T-helper 9 cell (primary cell): ENCODE results near the gene TAS1R2.

Experiments used
- DNase-seq: peaks from one replicate; pipeline ENCODE4 v3.0.0-alpha.2; 2020

TAS1R2 gene

DNA sequence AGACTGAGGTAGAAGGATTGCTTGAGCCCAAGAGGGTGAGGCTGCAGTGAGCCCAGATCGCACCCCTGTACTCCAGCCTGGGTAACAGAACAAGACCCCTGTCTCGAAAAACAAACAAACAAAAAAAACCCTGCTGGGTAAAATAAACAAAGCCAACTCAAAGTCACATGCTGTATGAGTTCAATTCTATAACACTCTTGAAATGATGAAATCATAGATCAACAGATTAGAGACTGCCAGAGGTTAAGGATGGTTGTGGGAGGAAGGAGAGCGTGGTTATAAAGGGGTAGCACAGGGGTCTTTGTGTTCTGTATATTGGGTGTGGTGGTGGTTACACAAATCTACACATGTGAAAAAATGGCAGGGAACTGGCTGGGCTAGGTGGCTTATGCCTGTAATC, 62.5 kb downstream of the TAS1R2 start:
- DNase-seq, result no peak

- no peak for DNase-seq
Measured at GRCh38 chr1:18795002-18795689, 64.3 kb downstream of the TAS1R2 start.

GRCh38 chr1:18794561-18794960, 64.9 kb downstream of the TAS1R2 start:
- no peak for DNase-seq

GRCh38 chr1:18794051-18794450, 65.4 kb downstream of the TAS1R2 start:
- DNase-seq, result no peak

DNA sequence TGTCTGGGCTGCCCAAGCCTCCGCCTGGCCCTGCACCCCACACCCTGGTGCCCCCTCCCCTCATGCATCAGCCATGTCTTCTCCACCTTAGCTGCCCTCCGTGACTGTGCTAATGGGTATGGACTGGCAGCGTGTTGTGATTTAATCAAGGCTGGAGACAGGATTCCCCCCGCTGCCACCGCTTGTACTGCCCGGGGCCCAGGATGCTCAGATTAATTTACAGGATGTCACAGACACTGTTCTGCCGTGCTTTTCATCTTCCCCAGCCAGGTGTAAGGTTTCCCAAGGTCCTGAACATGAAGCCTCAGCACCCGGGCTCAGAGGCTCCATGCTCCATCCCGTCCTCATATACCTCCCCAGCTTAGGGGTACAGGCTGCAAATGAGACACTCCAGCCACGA, 66.3 kb downstream of the TAS1R2 start:
- DNase-seq, result no peak

GRCh38 chr1:18792747-18793146, 66.7 kb downstream of the TAS1R2 start:
- DNase-seq, result no peak
